ENCODE data around the gene PLA2G4B.

The PLA2G4B gene

DNA sequence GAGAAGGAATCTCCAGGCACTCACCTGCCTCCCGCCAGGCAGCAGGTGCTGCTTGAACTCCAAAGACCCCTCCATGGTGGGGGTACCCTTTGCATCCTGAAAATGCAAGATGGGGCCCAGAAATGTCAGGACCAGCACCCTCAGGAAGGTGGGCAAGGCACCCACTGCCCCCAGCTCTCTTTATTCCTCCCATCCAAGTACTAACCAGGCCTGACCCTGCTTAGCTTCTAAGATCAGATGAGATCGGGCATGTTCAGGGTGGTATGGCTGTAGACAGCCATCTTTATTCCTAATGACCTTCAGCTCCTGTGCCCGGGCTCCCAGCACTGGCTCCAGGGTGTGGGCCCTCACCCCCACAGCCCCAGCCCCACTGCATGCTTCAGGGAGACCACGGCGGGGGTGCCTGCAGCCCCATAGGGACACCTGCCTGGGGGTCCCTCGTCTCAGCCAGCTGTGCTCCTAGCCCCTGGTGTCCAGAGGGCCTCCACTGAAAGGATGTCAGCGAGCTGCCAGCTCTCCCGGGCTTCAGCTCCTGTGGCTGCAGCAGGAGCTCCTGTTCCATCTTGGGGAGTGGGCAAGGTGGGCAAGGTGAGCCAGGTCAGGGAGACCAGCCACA is 13.2 kb downstream of the PLA2G4B start:
- no peak for DNase-seq

GRCh38 chr15:41852736-41853590 is 14.3 kb downstream of the PLA2G4B start:
- DNase-seq = no peak

DNA sequence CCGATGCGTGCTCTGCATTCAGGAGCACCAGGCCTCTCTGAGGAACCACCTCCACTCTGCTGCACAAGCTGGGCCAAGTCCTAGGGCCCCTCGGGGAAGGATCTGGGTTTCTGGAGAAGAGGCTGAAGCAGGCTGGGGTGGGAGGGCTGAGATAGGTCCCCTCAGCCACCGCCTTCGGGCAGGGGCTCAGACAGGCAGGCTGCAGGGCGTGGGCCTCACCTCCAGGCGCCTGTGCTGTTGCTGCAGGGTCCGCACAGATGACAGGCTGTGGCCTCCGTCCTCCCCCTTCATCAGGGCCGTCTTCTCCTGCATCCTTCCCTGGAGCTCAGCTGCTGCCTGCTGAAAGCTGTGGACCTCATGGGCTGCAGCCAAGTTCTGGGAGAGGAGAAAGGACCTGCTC is 15.2 kb downstream of the PLA2G4B start:
- DNase-seq = no peak

DNA sequence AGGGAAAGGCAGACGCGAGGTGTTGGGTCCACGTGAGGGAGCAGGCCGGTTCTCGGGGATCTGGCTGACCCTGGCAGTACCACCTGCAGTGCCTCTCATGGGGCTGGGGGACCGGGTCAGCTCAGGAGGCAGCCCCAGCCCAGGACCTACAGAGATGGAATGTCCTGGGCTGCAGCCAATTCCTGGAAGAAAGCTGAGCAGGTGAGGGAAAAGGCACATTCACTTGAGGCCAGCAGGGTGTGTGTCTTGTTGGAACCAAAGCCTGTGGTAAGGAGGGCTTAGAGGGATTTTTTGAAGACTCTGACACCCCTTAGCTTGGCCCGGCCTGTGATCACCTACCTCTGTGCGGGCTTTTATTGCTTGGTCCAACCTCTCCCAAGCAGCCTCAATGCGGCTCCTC is 15.8 kb downstream of the PLA2G4B start:
- DNase-seq = no peak

DNA sequence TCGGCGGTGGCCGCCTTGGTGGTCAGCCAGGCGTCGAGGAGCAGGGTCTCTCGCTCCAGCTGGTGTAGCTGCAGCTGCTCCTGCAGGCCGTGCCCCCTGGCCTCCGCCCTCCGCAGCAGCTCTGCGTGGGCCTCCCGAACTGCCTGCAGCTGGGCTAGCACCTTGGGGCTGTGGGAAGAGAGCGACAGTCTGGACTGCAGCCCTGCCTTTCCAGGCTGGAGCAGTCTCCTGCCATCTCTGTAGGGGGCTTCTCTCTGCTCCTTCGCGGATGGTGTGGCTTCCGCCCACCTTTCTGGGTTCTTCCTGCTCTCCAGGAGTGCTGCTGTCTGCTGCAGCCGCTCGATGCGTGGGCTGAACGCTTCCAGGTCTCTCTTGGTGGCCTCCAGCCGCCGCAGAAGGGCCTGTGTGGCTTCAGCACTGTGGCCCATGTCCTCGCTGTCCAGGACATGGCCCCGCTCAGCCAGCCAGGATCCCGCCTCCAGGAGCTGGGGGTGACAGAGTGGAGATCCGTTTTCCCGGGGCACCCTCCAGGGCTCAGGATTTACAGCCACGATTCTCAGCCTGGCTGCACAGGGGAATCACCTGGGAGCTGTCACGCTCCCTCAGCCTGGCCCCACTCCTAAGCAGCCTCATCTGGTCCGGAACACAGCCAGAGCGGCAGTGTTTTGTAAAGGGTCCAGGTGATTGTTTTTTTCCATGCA is 16.8 kb downstream of the PLA2G4B start:
- DNase-seq = no peak

DNA sequence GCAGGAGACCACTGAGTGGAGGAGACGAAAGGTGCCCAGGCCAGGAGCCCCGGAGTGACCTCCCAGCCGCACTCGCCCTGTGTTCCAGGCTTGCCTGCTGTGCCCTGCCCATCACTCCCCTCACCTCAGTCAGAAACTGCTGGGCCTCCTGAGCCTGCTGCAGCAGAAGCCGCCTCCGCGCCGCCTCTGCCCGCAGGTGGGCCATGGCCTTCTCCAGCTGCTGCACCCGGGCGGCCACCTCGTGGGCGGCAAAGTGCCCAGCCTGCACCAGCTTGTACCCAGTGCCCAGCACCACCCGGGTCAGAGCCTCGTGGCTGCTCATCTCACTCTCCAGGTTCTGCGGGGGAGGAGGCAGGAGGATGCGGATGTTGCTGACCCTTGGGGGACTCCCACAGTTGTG is 17.6 kb downstream of the PLA2G4B start:
- DNase-seq = no peak

DNA sequence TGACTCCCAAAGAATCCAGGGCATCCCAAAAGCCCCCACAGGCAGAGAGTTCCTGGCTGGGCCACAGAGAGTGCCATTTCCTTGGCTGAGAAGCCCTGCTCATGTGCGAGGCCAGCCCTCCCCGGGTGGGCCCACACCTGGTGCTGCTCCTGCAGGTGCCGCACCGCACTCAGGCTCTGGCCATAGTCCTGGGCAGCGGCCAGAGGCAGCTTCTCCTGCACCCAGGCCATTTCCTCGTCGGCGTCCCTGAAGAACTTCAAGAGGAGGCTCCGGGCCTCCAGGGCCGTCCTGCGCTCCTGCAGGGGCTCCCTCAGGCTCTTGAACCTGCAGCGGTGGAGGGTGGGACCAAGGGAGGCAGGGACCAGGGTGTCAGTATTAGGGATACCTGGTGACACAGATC is 18.1 kb downstream of the PLA2G4B start:
- DNase-seq = no peak

DNA sequence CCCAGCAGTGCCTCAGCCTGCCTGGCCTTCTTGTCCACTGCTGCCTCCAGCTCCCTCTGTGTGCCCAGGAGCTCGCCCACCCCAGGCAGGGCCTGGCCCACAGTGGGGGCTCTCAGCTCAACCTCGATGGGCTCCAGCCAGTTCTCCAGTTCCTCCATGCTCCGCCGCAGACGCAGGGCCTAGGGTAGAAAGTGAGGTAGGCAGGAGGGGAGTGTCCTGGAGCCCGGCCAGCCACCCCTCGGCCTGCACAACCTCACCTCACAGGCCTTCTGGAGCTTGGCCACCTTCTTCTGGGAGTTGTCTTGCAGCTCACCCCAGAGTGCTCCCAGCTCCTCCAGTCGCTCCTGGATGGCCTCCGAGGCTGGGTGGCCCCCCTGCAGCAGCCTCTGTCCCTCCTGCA is 18.7 kb downstream of the PLA2G4B start:
- no peak for DNase-seq

GRCh38 chr15:41858756-41859155 is 20.1 kb downstream of the PLA2G4B start:
- DNase-seq = no peak

GRCh38 chr15:41860049-41860828 is 21.6 kb downstream of the PLA2G4B start:
- no peak for DNase-seq

- no peak for DNase-seq
Observed at GRCh38 chr15:41861736-41862356, 23.2 kb downstream of the PLA2G4B start.

DNA sequence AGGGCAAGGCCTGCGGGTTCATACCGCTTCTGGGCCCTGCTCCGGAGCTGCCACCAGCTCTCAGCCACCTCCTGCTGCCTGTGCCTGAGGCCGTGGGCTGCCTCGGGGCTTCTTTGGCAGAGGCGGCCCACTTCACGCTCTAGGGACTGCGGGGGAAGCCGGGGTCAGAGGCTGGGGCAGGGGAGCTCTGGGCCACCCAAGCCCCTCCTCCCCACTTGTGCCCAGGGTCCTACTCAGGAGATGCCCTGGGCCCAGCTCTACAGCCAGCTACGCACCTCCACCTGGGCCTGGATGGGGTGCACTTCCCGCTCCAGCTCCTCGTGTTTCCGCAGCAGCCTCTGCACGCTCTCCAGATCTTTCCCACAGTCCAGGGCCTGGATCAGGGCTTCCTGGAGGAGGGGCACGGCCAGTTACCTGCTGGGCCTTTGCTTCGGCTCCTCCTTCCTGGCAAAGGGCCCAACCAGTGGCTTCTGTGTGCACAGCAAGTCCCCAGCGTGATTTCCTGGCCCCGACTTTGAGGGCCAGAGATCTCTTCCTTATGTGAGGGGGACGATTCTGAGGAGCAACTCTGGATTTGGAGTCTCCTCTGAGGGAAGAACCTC is 24.0 kb downstream of the PLA2G4B start:
- peak; percentile 35 for DNase-seq

DNA sequence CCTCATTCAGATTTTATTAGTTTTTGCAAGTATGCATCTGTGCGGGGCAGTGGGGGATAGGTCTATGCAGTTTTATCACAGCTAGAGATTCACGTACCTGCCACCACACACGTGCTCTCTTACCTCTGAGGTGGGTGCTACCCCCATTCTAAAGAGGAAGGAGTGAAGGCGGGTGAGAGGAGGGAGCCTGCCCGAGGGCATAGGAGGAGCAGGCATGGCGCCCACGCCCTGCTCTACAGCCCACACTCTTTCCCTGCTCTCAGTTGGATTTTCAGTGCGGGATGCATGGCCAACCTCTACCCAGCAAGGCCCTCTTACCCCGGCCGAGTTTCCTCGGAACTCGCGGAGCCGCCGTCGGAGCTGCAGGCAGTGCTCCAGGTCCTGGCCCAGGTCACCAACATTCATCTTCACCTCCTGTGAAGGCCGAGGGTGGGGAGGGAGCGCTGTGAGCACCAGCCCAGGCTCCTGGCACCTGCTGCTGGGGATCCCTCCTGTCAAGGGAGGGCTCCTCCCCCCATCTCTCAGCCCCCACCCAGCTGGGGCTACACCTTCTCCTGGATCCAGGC is 26.9 kb downstream of the PLA2G4B start:
- no peak for DNase-seq

- peak; percentile 34 for DNase-seq
Observed at GRCh38 chr15:41866263-41866703, 27.6 kb downstream of the PLA2G4B start.

GRCh38 chr15:41866872-41867579 is 28.4 kb downstream of the PLA2G4B start:
- DNase-seq = no peak

DNA sequence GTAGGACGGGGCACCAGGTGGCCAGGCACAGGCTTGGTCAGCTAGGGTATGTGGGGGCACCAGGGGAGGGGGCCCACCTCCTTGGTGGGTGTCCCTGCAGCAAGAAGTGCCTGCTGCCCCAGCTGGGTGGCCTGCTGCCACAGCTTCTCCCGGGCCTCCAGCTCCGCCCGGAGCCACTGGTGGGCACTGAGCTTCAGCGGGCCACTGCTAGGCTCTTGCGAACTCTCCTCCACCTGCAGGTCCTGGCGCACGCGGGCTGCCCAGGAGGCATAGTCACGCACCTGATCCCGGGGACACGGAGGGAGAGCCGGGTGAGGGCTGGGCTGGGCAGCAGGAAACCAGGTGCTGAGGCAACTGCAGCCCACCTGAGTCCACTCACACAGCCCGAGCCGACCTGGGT is 29.7 kb downstream of the PLA2G4B start:
- DNase-seq = no peak

DNA sequence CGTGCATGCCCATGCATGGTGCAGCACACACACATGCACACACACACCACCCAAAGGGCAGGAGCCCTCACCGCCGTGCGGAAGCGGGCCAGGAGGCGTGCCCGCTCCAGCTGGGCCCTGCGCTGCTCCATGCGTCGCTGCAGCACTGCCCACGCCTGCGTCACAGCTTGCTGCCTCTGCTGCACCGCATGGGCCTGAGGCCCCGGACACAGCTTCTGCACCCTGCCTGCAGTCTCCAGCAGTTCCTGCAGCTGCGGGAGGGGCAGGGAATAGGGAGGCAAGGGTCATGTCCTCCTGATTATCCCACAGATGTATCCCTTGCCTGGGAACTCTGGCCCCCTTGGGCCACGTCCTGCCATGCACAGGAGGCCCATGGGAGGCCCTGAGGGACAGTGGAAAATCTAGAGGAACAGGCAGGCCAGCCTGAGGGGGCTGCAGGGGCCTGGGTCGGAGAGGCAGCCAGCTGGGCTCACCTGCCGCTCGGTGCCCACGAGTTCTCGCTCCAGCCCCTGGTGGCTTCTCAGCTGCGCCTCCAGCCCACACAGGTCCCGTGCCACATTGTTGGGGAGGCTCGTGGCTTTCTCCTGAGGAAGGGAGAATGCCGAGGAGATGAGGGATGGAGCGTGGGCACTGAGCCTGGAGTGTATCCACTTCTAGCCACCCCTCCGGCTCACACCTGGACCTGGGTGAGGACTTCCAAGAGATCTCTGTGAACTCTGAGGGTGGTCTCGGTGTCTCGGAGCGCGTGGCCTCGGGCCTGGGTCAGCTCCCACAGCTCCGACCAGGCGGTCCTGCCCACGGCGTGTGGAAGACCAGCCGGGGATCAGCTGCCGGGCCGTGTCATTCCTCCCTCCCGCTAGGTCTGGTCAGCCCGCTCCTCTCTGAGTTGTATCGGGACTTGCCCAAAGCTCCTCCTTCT is 31.4 kb downstream of the PLA2G4B start:
- no peak for DNase-seq

- DNase-seq = no peak
Observed at GRCh38 chr15:41870689-41871081, 32.0 kb downstream of the PLA2G4B start.

DNA sequence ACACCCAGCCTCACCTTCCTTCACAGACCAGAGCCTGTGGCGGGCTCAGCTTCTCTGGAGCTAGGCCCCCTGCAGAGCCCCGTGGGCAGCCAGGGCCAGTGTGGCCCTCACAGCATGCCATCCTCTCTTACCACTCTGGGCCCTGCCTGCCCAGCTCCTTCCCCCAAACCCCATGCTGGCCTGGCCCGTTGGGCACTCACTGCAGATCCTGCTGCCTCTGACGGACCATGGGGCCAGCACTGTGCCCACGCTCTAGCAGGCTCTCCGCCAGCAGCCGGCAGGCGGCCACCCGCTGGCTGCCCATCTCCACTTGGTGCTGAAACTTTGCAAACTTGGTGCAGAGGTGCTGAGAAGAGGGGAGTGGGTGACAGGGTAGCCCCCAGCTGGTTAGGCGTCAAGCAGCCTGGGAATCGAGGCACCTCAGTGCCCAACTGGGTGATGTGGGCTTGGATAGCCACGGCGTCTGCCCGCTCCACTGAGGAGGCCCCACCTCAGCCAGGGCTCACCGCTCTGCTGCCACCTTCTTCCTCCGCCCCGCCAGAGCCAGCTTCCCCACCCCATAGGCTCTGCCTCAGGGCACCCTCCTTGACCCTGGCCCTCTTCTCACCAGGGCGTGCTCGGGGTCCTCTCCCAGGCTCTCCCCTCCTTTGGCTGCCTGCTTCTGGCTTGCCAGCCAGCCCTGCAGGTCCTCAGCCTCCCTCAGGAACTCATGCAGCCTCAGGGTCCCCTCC is 32.7 kb downstream of the PLA2G4B start:
- DNase-seq = no peak

Data from RPMI8226 (cell line).